Measurements from ENCODE around the gene CCDC197.
A peak's percentile ranks its signal among the peaks of the same experiment; 100 is the strongest.

The CCDC197 gene

GRCh38 chr14:93961620-93962019, 35.5 kb upstream of the CCDC197 start:
- DNase-seq = no peak

GRCh38 chr14:93962701-93963601, 34.1 kb upstream of the CCDC197 start:
- DNase-seq = peak; percentile 50

- no peak for DNase-seq
Observed at GRCh38 chr14:93963692-93964091, 33.4 kb upstream of the CCDC197 start.

- no peak for DNase-seq
Observed at GRCh38 chr14:93964281-93964680, 32.8 kb upstream of the CCDC197 start.

GRCh38 chr14:93964820-93965286, 32.2 kb upstream of the CCDC197 start:
- no peak for DNase-seq

- no peak for DNase-seq
Observed at GRCh38 chr14:93965287-93965821, 31.7 kb upstream of the CCDC197 start.

- no peak for DNase-seq
Observed at GRCh38 chr14:93965946-93966474, 31.1 kb upstream of the CCDC197 start.

GRCh38 chr14:93967637-93968250, 29.4 kb upstream of the CCDC197 start:
- DNase-seq = no peak

GRCh38 chr14:93969082-93969828, 27.8 kb upstream of the CCDC197 start:
- DNase-seq = no peak

GRCh38 chr14:93970585-93970964, 26.5 kb upstream of the CCDC197 start:
- DNase-seq = peak; percentile 74

GRCh38 chr14:93970965-93971634, 26.0 kb upstream of the CCDC197 start:
- DNase-seq = no peak

- DNase-seq = no peak
Observed at GRCh38 chr14:93971635-93972027, 25.5 kb upstream of the CCDC197 start.

- no peak for DNase-seq
Observed at GRCh38 chr14:93972618-93973205, 24.4 kb upstream of the CCDC197 start.

GRCh38 chr14:93973607-93974006, 23.5 kb upstream of the CCDC197 start:
- no peak for DNase-seq

- no peak for DNase-seq
Observed at GRCh38 chr14:93974299-93974698, 22.8 kb upstream of the CCDC197 start.

GRCh38 chr14:93974833-93975232, 22.3 kb upstream of the CCDC197 start:
- no peak for DNase-seq

- DNase-seq = no peak
Observed at GRCh38 chr14:93975791-93976476, 21.2 kb upstream of the CCDC197 start.

- no peak for DNase-seq
Observed at GRCh38 chr14:93976477-93977057, 20.5 kb upstream of the CCDC197 start, which contains the start of gene ASB2. Gene ASB2 (minus strand): TSS chr14:93976570. CDS start chr14:93964539, 12,031 bp downstream.

- DNase-seq = no peak
Observed at GRCh38 chr14:93977171-93977570, 19.9 kb upstream of the CCDC197 start.

- peak; percentile 60 for DNase-seq
Observed at GRCh38 chr14:93977790-93978581, 19.1 kb upstream of the CCDC197 start.

Measured in activated CD4-positive, alpha-beta T cell treated with anti-CD3 and anti-CD28 coated beads, Interleukin-2, amount 50 U/mL, for 1 hour (primary cell).